Loucy (cell line): ENCODE measurements around the gene SASH1.
"Not testable (repeated sequence)": the region's sequence is repeated elsewhere in the genome, so short reads cannot be mapped to it uniquely, and the experiment has no call there.

Experiments
- H2AFZ ChIP-seq: fragments of 200-600 bp; sonication (generic); 2 replicates; pipeline ENCODE4 v1.6.0; 2016; ENCODE audit warnings: antibody characterized with exemption, mild to moderate bottlenecking, low read length, moderate library complexity
- H3F3A ChIP-seq: fragments of 200-600 bp; 2 replicates; pipeline ENCODE4 v1.6.0; 2016; ENCODE audit warnings: antibody characterized with exemption, low read depth, mild to moderate bottlenecking
- H3K27me3 ChIP-seq: fragments of 200-600 bp; sonication (generic); 2 replicates; pipeline ENCODE4 v1.6.1; 2014; ENCODE audit warnings: low read length, mild to moderate bottlenecking; ENCODE audit not compliant: insufficient read depth, poor library complexity, severe bottlenecking
- H3K36me3 ChIP-seq: fragments of 200-600 bp; sonication (generic); 2 replicates; pipeline ENCODE4 v1.6.1; 2016; ENCODE audit warnings: low read length; ENCODE audit not compliant: insufficient read depth
- H3K4me1 ChIP-seq: fragments of 200-600 bp; sonication (generic); 2 replicates; pipeline ENCODE4 v1.5.1; 2014; ENCODE audit warnings: low read length, mild to moderate bottlenecking; ENCODE audit not compliant: insufficient read depth, poor library complexity, severe bottlenecking
- H3K4me2 ChIP-seq: fragments of 200-600 bp; sonication (generic); 2 replicates; pipeline ENCODE4 v1.6.0; 2014; ENCODE audit warnings: antibody characterized with exemption, low read length, low read depth, mild to moderate bottlenecking; ENCODE audit not compliant: poor library complexity, severe bottlenecking
- H3K4me3 ChIP-seq: fragments of 200-600 bp; sonication (generic); 2 replicates; pipeline ENCODE4 v1.5.1; 2014; ENCODE audit warnings: low read length, mild to moderate bottlenecking, mixed read lengths; ENCODE audit not compliant: poor library complexity, severe bottlenecking
- H3K79me2 ChIP-seq: fragments of 200-600 bp; sonication (generic); 2 replicates; pipeline ENCODE4 v1.6.1; 2014; ENCODE audit warnings: low read length; ENCODE audit not compliant: insufficient read depth
- H3K9ac ChIP-seq: fragments of 200-600 bp; sonication (generic); 2 replicates; pipeline ENCODE4 v1.6.0; 2014; ENCODE audit warnings: mild to moderate bottlenecking, low read depth, low read length, moderate library complexity; ENCODE audit not compliant: poor library complexity, severe bottlenecking
- H3K9me2 ChIP-seq: fragments of 200-600 bp; sonication (generic); replicated peaks from 2 replicates; pipeline ENCODE4 v1.6.1; 2016; ENCODE audit warnings: low read depth, low read length, mixed read lengths
- H3K9me3 ChIP-seq: fragments of 200-600 bp; sonication (generic); 2 replicates; pipeline ENCODE4 v1.6.1; 2014; ENCODE audit warnings: mild to moderate bottlenecking, antibody characterized with exemption, low read length, low read depth; ENCODE audit not compliant: insufficient read depth
- H4K20me1 ChIP-seq: fragments of 200-600 bp; sonication (generic); 2 replicates; pipeline ENCODE4 v1.6.0; 2014; ENCODE audit warnings: antibody characterized with exemption, low read length, mild to moderate bottlenecking; ENCODE audit not compliant: insufficient read depth, poor library complexity, severe bottlenecking
- CTCF ChIP-seq: fragments of 200-600 bp; sonication (generic); conservative IDR thresholded peaks from 2 replicates; pipeline ENCODE4 v1.5.1; 2014; ENCODE audit warnings: mild to moderate bottlenecking, antibody characterized with exemption, low read length
- EZH2phosphoT487 ChIP-seq: fragments of 200-600 bp; IDR thresholded peaks from 2 replicates; pipeline ENCODE4 v1.6.1; 2018; ENCODE audit warnings: antibody characterized with exemption, mild to moderate bottlenecking, moderate library complexity, borderline replicate concordance

SASH1 gene

GRCh38 chr6:148388521-148388920, 45.9 kb downstream of the SASH1 start:
- Histone ChIP-seq H3K79me2 (no peaks in the 10 kb centered on the region), H4K20me1 (no peaks in the 10 kb centered on the region)

GRCh38 chr6:148389086-148389485, 46.4 kb downstream of the SASH1 start:
- no peaks in the 10 kb centered on the region for H3K79me2 ChIP-seq
- TF ChIP-seq EZH2phosphoT487 (no peak), CTCF (no peak)
- H4K20me1 ChIP-seq: no peaks in the 10 kb centered on the region
- H3K9me3 ChIP-seq: no peaks in the 10 kb centered on the region
- H3K36me3 ChIP-seq: no peaks in the 10 kb centered on the region
- no peak overlapping the region for H2AFZ ChIP-seq
- H3K4me2 ChIP-seq: no peak overlapping the region
- no peak overlapping the region for H3K4me3 ChIP-seq
- no peaks in the 10 kb centered on the region for H3F3A ChIP-seq
- H3K9me2 ChIP-seq: no peaks in the 10 kb centered on the region
- no peak overlapping the region for H3K9ac ChIP-seq
- H3K27me3 ChIP-seq: no peaks in the 10 kb centered on the region
- no peaks in the 10 kb centered on the region for H3K4me1 ChIP-seq

More at GRCh38 chr6:148388521-148388920, 45.9 kb downstream of the SASH1 start:
- H3K9ac ChIP-seq: no peak overlapping the region
- no peak overlapping the region for H2AFZ ChIP-seq
- H3K4me2 ChIP-seq: no peak overlapping the region
- no peak for TF ChIP-seq EZH2phosphoT487
- no peak for TF ChIP-seq CTCF
- peaks cover 5% of the 10 kb centered on the region for H3K27me3 ChIP-seq
- H3K9me3 ChIP-seq: no peaks in the 10 kb centered on the region
- H3K4me3 ChIP-seq: no peak overlapping the region
- H3K9me2 ChIP-seq: no peaks in the 10 kb centered on the region
- H3K36me3 ChIP-seq: no peaks in the 10 kb centered on the region
- no peaks in the 10 kb centered on the region for H3F3A ChIP-seq
- H3K4me1 ChIP-seq: no peaks in the 10 kb centered on the region

- no peak overlapping the region for H3K9ac ChIP-seq
- TF ChIP-seq EZH2phosphoT487 (no peak), CTCF (no peak)
- H3K79me2 ChIP-seq: no peaks in the 10 kb centered on the region
- H3K27me3 ChIP-seq: no peaks in the 10 kb centered on the region
- H3K9me3 ChIP-seq: no peaks in the 10 kb centered on the region
- H3K4me3 ChIP-seq: no peak overlapping the region
- H3K36me3 ChIP-seq: no peaks in the 10 kb centered on the region
- H3K9me2 ChIP-seq: no peaks in the 10 kb centered on the region
- no peak overlapping the region for H2AFZ ChIP-seq
- H3F3A ChIP-seq: no peaks in the 10 kb centered on the region
- H3K4me1 ChIP-seq: no peaks in the 10 kb centered on the region
- no peak overlapping the region for H3K4me2 ChIP-seq
- no peaks in the 10 kb centered on the region for H4K20me1 ChIP-seq
Measured at GRCh38 chr6:148389917-148390316, 47.3 kb downstream of the SASH1 start.

- H3F3A ChIP-seq, H3K9me3 ChIP-seq, H3K36me3 ChIP-seq, H3K27me3 ChIP-seq, H3K4me2 ChIP-seq, H4K20me1 ChIP-seq, H3K4me1 ChIP-seq, H2AFZ ChIP-seq, H3K4me3 ChIP-seq, H3K79me2 ChIP-seq, H3K9ac ChIP-seq, H3K9me2 ChIP-seq: not testable (repeated sequence)
Measured at GRCh38 chr6:148392127-148392526, 49.5 kb downstream of the SASH1 start.
